GM21360 (cell line): Measurements from ENCODE around the gene SH3BGRL3.
"Not testable (repeated sequence)": the region's sequence is repeated elsewhere in the genome, so short reads cannot be mapped to it uniquely, and the experiment has no call there.

Source experiments
- ATAC-seq: cut with Tn5 transposase; IDR thresholded peaks from one replicate; pipeline ENCODE4 v1.9.1; 2021; ENCODE audit warnings: mild to moderate bottlenecking, moderate library complexity; ENCODE audit not compliant: unreplicated experiment

The SH3BGRL3 gene

GRCh38 chr1:26290122-26290881 lies 10.4 kb downstream of the SH3BGRL3 start:
- ATAC-seq: no peak

- no peak for ATAC-seq
Measured at GRCh38 chr1:26290882-26291261, 11.0 kb downstream of the SH3BGRL3 start.

- ATAC-seq: no peak
Measured at GRCh38 chr1:26291433-26291832, 11.5 kb downstream of the SH3BGRL3 start.

- ATAC-seq: no peak
Measured at GRCh38 chr1:26291939-26292338, 12.1 kb downstream of the SH3BGRL3 start.

- ATAC-seq: not testable (repeated sequence)
Measured at GRCh38 chr1:26292735-26293134, 12.8 kb downstream of the SH3BGRL3 start.

GRCh38 chr1:26293911-26294463 lies 14.1 kb downstream of the SH3BGRL3 start:
- ATAC-seq: no peak

GRCh38 chr1:26295194-26296138 lies 15.6 kb downstream of the SH3BGRL3 start:
- no peak for ATAC-seq

GRCh38 chr1:26296340-26297056 lies 16.6 kb downstream of the SH3BGRL3 start:
- no peak for ATAC-seq

GRCh38 chr1:26297057-26297790 lies 17.3 kb downstream of the SH3BGRL3 start:
- ATAC-seq: no peak

- no peak for ATAC-seq
Measured at GRCh38 chr1:26297791-26298124, 17.9 kb downstream of the SH3BGRL3 start.

GRCh38 chr1:26300578-26301275 lies 20.8 kb downstream of the SH3BGRL3 start:
- no peak for ATAC-seq

- ATAC-seq: no peak
Measured at GRCh38 chr1:26302733-26303405, 23.0 kb downstream of the SH3BGRL3 start.

- peak; percentile 8 for ATAC-seq
Measured at GRCh38 chr1:26305667-26306289, 25.9 kb downstream of the SH3BGRL3 start.

- ATAC-seq: peak; percentile 96
Measured at GRCh38 chr1:26306290-26307229, 26.7 kb downstream of the SH3BGRL3 start, which contains the start of gene UBXN11. Gene UBXN11 (minus strand): TSS chr1:26306636. CDS start chr1:26302883, 3,753 bp downstream.

GRCh38 chr1:26307363-26307781 lies 27.5 kb downstream of the SH3BGRL3 start:
- ATAC-seq: no peak

GRCh38 chr1:26307966-26308899 lies 28.3 kb downstream of the SH3BGRL3 start:
- ATAC-seq: not testable (repeated sequence)
